Caco-2 (cell line): ENCODE data around the gene SFMBT1. TPM values are rescaled to one million over a fixed set of nuclear protein-coding genes. Genes with fewer than 3 reads are reported as not detected.

Source experiments
- BruUV-seq: library from RNA; stranded (reverse); fragments of 400-500 nt; replicated peaks from 2 replicates; lab custom pipeline; 2021; lab: Mats Ljungman, UMichigan
- CTCF ChIA-PET: fragments of 300-600 bp; sonication (Branson Sonifier 250); formaldehyde crosslinking; loops from one replicate; lab custom pipeline; 2022; ENCODE audit warnings: antibody characterized with exemption; lab: Charles Lee
- POLR2A ChIA-PET: fragments of 300-600 bp; sonication (Branson Sonifier 250); formaldehyde crosslinking; loops from one replicate; lab custom pipeline; 2022; ENCODE audit warnings: antibody characterized with exemption; lab: Charles Lee
- DNase-seq, 2 experiments: peaks; one replicate each; pipeline versions ENCODE4 v3.0.0 to v3.0.0-alpha.2; 2020 to 2022
- H3K27me3 ChIP-seq: replicated peaks from 2 replicates; pipeline ENCODE4 v1.6.0; 2011; ENCODE audit warnings: low read length; ENCODE audit not compliant: control insufficient read depth, insufficient read depth
- H3K36me3 ChIP-seq: 2 replicates; pipeline ENCODE4 v1.5.1; 2011; ENCODE audit warnings: low read length; ENCODE audit not compliant: control insufficient read depth, insufficient read depth
- H3K4me1 ChIP-seq: fragments of 250-450 bp; sonication (Bioruptor Pico); 2 replicates; pipeline ENCODE4 v1.5.1; 2020; ENCODE audit warnings: mild to moderate bottlenecking
- H3K4me3 ChIP-seq: 2 replicates; pipeline ENCODE4 v1.5.1; 2011; ENCODE audit warnings: low read depth, mild to moderate bottlenecking, control low read depth, low read length
- H3K9me3 ChIP-seq: fragments of 250-450 bp; sonication (Bioruptor Pico); 2 replicates; pipeline ENCODE4 v1.5.1; 2020; ENCODE audit warnings: mild to moderate bottlenecking, moderate library complexity
- H3K27ac Mint-ChIP-seq: one replicate; pipeline ENCODE4 v1.8.0; 2022; ENCODE audit warnings: mixed read lengths; ENCODE audit not compliant: unreplicated experiment
- H3K27me3 Mint-ChIP-seq: one replicate; pipeline ENCODE4 v1.8.0; 2022; ENCODE audit warnings: mixed read lengths; ENCODE audit not compliant: insufficient read depth, unreplicated experiment
- H3K36me3 Mint-ChIP-seq: one replicate; pipeline ENCODE4 v1.8.0; 2022; ENCODE audit warnings: mild to moderate bottlenecking, mixed read lengths; ENCODE audit not compliant: insufficient read depth, unreplicated experiment
- H3K4me1 Mint-ChIP-seq: one replicate; pipeline ENCODE4 v1.8.0; 2022; ENCODE audit warnings: low read depth, mixed read lengths; ENCODE audit not compliant: unreplicated experiment
- H3K4me3 Mint-ChIP-seq: one replicate; pipeline ENCODE4 v1.8.0; 2022; ENCODE audit warnings: mild to moderate bottlenecking, moderate library complexity, mixed read lengths; ENCODE audit not compliant: unreplicated experiment
- H3K9me3 Mint-ChIP-seq: one replicate; pipeline ENCODE4 v1.8.0; 2022; ENCODE audit warnings: mixed read lengths; ENCODE audit not compliant: unreplicated experiment
- intact Hi-C: fragments of 100-400 bp; cut with micrococcal nuclease; formaldehyde crosslinking; loops from one replicate; pipeline ENCODE4 v1.10.0; 2022; ENCODE audit not compliant: unreplicated experiment
- total RNA-seq: library from RNA; stranded (reverse); gene quantifications from 2 replicates; pipeline ENCODE4 v1.2.3, GENCODE V29; 2022
- TF ChIP-seq, protein P1 (sequence below), 2 experiments: fragments of 200-600 bp in 1 of 2; IDR thresholded peaks; 1 replicate in 1 of 2; 2 replicates in 1 of 2; pipeline versions ENCODE4 v1.5.1 to v1.8.0; 2011 to 2022; ENCODE audit warnings: antibody characterized with exemption in 1 of 2, control low read depth in 1 of 2, inconsistent platforms in 1 of 2, low read depth in 1 of 2, low read length in 1 of 2, mild to moderate bottlenecking in 1 of 2, moderate library complexity in 1 of 2; ENCODE audit not compliant: insufficient read depth in 1 of 2, severe bottlenecking in 1 of 2, unreplicated experiment in 1 of 2

SFMBT1 gene
- total RNA-seq, 1 experiment from 2014 or later, result 45.3 TPM

DNA sequence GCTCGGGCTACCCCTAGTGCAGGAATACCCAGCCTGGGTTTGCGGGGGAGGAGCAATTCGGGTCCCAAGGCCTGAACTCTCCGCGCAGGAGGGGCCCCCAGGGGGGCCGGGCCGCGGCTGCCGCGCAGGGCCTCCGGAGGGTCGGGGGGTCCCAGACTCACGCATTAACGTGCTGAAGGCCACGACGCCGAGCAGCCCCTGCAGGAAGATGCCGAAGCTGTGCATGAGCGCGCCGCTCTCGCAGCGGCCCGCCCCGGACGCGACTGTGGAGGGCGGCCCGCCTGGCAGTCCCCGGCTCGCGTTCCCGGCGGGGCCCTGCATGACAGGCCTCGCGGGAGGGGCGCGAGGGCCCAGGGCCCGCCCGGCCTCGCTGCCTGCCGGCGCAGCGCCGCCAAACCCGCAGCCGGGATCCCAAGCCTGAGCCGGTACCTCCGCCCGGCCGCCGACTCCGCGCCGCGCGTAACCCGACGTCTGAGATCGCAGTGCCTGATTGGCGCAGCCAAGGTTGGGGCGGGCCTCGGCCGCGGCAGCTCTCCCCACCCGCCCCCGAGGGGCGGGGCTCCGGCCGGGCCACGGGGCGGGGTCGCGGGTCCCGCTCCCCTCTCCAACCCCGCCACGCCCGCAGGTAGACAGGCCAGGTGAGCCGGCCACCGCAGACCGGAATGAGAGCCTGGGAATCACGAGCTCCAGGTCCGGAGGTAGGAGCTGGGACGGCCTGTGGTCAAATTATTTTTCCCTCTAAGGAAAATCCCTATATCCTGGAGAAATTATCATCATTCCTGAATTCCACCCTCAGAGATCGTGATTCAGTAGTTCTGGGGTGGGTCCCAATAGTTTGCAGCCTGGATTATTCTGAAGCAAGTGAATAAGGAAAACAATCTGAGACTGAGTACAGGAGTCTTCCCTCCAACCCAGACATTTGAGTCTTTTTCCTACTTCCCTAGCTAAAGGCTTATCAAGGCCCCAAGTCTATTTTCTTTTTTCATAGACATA is 148.4 kb downstream of the SFMBT1 start, which contains the start of gene STIMATE:
Gene STIMATE (minus strand): TSS at position 419 of the 993 bp plus-strand sequence. CDS start 98 bp downstream, at position 321.
- DNase-seq, result peak; percentile 89 to 95
- peak within 1 kb of the TSS; percentile 63 for H3K27ac Mint-ChIP-seq
- no peaks in the 10 kb centered on the region for H3K27me3 Mint-ChIP-seq
- no peaks in the 10 kb centered on the region for H3K9me3 Mint-ChIP-seq
- TF ChIP-seq, protein P1, sequence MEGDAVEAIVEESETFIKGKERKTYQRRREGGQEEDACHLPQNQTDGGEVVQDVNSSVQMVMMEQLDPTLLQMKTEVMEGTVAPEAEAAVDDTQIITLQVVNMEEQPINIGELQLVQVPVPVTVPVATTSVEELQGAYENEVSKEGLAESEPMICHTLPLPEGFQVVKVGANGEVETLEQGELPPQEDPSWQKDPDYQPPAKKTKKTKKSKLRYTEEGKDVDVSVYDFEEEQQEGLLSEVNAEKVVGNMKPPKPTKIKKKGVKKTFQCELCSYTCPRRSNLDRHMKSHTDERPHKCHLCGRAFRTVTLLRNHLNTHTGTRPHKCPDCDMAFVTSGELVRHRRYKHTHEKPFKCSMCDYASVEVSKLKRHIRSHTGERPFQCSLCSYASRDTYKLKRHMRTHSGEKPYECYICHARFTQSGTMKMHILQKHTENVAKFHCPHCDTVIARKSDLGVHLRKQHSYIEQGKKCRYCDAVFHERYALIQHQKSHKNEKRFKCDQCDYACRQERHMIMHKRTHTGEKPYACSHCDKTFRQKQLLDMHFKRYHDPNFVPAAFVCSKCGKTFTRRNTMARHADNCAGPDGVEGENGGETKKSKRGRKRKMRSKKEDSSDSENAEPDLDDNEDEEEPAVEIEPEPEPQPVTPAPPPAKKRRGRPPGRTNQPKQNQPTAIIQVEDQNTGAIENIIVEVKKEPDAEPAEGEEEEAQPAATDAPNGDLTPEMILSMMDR (IDR thresholded peaks at IDR 0.05; ENCODE audit: insufficient read depth in 1 of 2, low read depth in 1 of 2, low read length in 1 of 2, severe bottlenecking in 1 of 2, unreplicated experiment in 1 of 2), result no peak
- H3K27me3 ChIP-seq, result no peaks in the 10 kb centered on the region
- H3K4me1 Mint-ChIP-seq, result peaks cover 15% of the 10 kb centered on the region
- no TSS peak for BruUV-seq
- H3K36me3 ChIP-seq, result no peaks in the 10 kb centered on the region
- H3K36me3 Mint-ChIP-seq, result peaks cover 17% of the 10 kb centered on the region
- 0 out of 2 replicates have a peak, but pooled peaks cover 7% of the 10 kb centered on the region for H3K4me1 ChIP-seq
- peak within 1 kb of the TSS; percentile 82 for H3K4me3 ChIP-seq
- H3K4me3 Mint-ChIP-seq, result peak within 1 kb of the TSS; percentile 87
- POLR2A ChIA-PET, result interaction anchor here (0.6 kb wide), 1 partner anchor 156 kb away, joined by 3 read pairs; no protein-coding TSS in a partner anchor
- CTCF ChIA-PET, result interaction anchor here (0.9 kb wide), 1 partner anchor 154 kb away, joined by 9 read pairs; no protein-coding TSS in a partner anchor
- intact Hi-C loops, result no loop called here
- no peaks in the 10 kb centered on the region for H3K9me3 ChIP-seq

DNA sequence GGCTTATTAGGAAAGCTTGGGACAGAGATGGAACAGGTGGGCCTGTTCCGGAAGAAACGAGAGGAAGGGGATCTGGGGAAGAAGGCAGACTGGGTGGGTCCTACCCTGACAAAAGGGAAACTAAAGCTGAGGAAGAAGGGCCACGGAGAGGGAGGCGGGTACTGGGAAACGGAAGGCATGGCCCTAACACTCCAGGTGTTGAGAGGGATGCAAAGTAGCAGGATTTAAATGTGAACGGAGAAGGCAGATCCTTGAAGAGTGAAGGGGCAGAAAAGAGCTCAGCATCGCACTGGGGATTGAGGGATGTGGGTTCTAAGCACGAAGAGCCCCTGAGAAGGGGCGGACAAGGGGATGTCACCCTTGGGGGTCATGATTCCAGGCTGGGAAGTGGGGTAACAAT is 149.3 kb downstream of the SFMBT1 start:
- intact Hi-C loops, result no loop called here
- Mint-ChIP-seq H3K27me3 (no peaks in the 10 kb centered on the region), H3K27ac (peak overlapping the region; percentile 63), H3K36me3 (peaks cover 17% of the 10 kb centered on the region), H3K4me1 (peaks cover 15% of the 10 kb centered on the region), H3K4me3 (peak overlapping the region; percentile 87), H3K9me3 (no peaks in the 10 kb centered on the region)
- POLR2A ChIA-PET, result no interaction called here
- H3K9me3 ChIP-seq, result no peaks in the 10 kb centered on the region
- no TSS peak for BruUV-seq
- CTCF ChIA-PET, result interaction anchor here (0.9 kb wide), 1 partner anchor 154 kb away, joined by 9 read pairs; no protein-coding TSS in a partner anchor
- TF ChIP-seq, protein P1 (IDR thresholded peaks at IDR 0.05; ENCODE audit: insufficient read depth in 1 of 2, low read depth in 1 of 2, low read length in 1 of 2, severe bottlenecking in 1 of 2, unreplicated experiment in 1 of 2), result no peak
- H3K36me3 ChIP-seq, result no peaks in the 10 kb centered on the region
- no peak for DNase-seq
- 0 out of 2 replicates have a peak, but pooled peaks cover 7% of the 10 kb centered on the region for H3K4me1 ChIP-seq
- H3K4me3 ChIP-seq, result peak overlapping the region; percentile 82
- no peaks in the 10 kb centered on the region for H3K27me3 ChIP-seq

GRCh38 chr3:52896151-52896550 is 149.7 kb downstream of the SFMBT1 start:
- ChIA-PET CTCF (no interaction called here), POLR2A (no interaction called here)
- Mint-ChIP-seq H3K36me3 (peaks cover 17% of the 10 kb centered on the region), H3K9me3 (no peaks in the 10 kb centered on the region), H3K4me3 (peak overlapping the region; percentile 87), H3K27me3 (no peaks in the 10 kb centered on the region), H3K27ac (peak overlapping the region; percentile 63), H3K4me1 (peaks cover 15% of the 10 kb centered on the region)
- no peaks in the 10 kb centered on the region for H3K27me3 ChIP-seq
- intact Hi-C loops, result no loop called here
- 0 out of 2 replicates have a peak, but pooled peaks cover 7% of the 10 kb centered on the region for H3K4me1 ChIP-seq
- H3K4me3 ChIP-seq, result peak overlapping the region; percentile 82; the same call in 1 of the 2 replicates
- TF ChIP-seq, protein P1 (IDR thresholded peaks at IDR 0.05; ENCODE audit: insufficient read depth in 1 of 2, low read depth in 1 of 2, low read length in 1 of 2, severe bottlenecking in 1 of 2, unreplicated experiment in 1 of 2), result no peak
- DNase-seq, result no peak
- no peaks in the 10 kb centered on the region for H3K9me3 ChIP-seq
- H3K36me3 ChIP-seq, result no peaks in the 10 kb centered on the region
- TSS peak; percentile 10 for BruUV-seq
